Neural cell (in vitro differentiated cells): ENCODE measurements around the gene EIF3K.

Experiments used
- CTCF ChIP-seq: fragments of 450-650 bp; IDR thresholded peaks from 2 replicates; pipeline ENCODE4 v1.5.1; 2014; ENCODE audit warnings: antibody characterized with exemption, mild to moderate bottlenecking, moderate library complexity; ENCODE audit not compliant: poor library complexity, severe bottlenecking
- EP300 ChIP-seq: fragments of 450-650 bp; conservative IDR thresholded peaks from 2 replicates; pipeline ENCODE4 v1.6.1; 2014; ENCODE audit warnings: antibody characterized with exemption, mild to moderate bottlenecking, moderate library complexity; ENCODE audit not compliant: poor library complexity, severe bottlenecking
- EZH2 ChIP-seq: fragments of 200-600, 300-800 bp; shearing (Covaris generic), sonication (generic); IDR thresholded peaks from 2 replicates; pipeline ENCODE4 v1.6.1; 2014; ENCODE audit warnings: antibody characterized with exemption, low read length, borderline replicate concordance, mild to moderate bottlenecking; ENCODE audit not compliant: insufficient read depth, poor library complexity, severe bottlenecking
- POLR2AphosphoS5 ChIP-seq: IDR thresholded peaks from 2 replicates; pipeline ENCODE4 v1.6.1; 2012
- RAD21 ChIP-seq: fragments of 450-650 bp; conservative IDR thresholded peaks from 2 replicates; pipeline ENCODE4 v1.6.1; 2014; ENCODE audit warnings: antibody characterized with exemption, mild to moderate bottlenecking, moderate library complexity
- REST ChIP-seq: IDR thresholded peaks from 2 replicates; pipeline ENCODE4 v1.6.1; 2012; ENCODE audit warnings: borderline replicate concordance
- SMC3 ChIP-seq: fragments of 450-650 bp; conservative IDR thresholded peaks from 2 replicates; pipeline ENCODE4 v1.6.1; 2014; ENCODE audit warnings: antibody characterized with exemption, mild to moderate bottlenecking, moderate library complexity; ENCODE audit not compliant: poor library complexity

- no peak for TF ChIP-seq CTCF
- TF ChIP-seq RAD21 = no peak
- TF ChIP-seq POLR2AphosphoS5 = no peak
- no peak for TF ChIP-seq EZH2
- TF ChIP-seq SMC3 = no peak
- no peak for TF ChIP-seq EP300
- TF ChIP-seq REST = no peak
Observed at GRCh38 chr19:38649305-38650171, 30.6 kb downstream of the EIF3K start.
